GM12864 (cell line): ENCODE results near the gene SRP72.

Source experiments
- DNase-seq: peaks from one replicate; pipeline ENCODE4 v3.0.0-alpha.2; 2011; ENCODE audit warnings: low read depth
- H3K4me3 ChIP-seq: 2 replicates; pipeline ENCODE4 v1.5.1; 2011; ENCODE audit warnings: mild to moderate bottlenecking, low read depth, low read length, control low read depth
- CTCF ChIP-seq: IDR thresholded peaks from 2 replicates; pipeline ENCODE4 v1.5.1; 2011; ENCODE audit warnings: low read depth, mild to moderate bottlenecking, moderate library complexity, low read length, control low read depth, inconsistent platforms; ENCODE audit errors: missing control alignments

The SRP72 gene

DNA sequence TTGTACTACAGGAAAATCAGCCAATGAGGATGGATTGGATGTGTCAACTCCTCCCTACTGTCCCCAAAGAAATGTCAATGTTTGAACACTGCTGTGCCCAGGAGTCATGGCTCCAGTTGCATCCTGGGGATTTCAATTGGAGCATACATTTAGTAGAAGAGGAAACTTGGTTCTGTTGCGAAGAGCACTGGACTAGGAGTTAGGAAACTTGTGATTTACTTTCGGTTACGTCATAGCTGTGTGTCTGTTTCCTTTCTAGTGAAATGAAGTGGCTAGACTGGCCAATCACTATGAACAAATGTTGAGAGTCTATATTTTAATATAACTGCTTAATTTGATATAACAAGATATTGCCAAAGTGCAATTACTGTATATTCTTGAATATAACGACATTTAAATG lies 73.4 kb downstream of the SRP72 start:
- no peak for TF ChIP-seq CTCF
- no peak for DNase-seq
- H3K4me3 ChIP-seq = no peak overlapping the region

DNA sequence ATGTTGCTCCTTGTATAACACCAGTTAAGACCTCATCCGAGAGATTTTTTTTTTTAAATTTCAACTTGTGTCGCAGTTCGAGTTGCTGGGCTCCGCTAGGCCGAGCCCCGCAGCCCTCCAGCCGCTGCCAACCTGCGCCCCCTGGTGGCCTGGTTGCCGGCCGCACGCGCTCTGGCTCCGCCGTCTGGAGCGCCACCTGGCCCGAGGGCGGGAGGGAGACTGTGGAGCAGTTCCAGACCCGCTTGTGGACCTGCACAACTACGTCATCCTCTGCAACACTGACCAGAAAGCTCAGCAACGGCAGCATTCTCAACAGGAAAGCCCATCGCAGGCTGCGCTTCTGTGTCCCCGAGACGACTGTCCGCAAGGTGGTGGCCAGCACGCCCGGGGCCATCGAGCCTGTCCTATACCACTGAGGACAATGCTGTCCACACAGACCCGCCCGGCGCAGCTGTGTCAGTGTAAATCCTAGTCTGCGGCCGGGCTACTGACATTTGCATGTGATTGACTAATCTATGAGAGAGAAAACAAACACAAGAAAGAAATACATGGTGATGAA lies 77.2 kb downstream of the SRP72 start:
- DNase-seq = peak; percentile 27
- no peak overlapping the region for H3K4me3 ChIP-seq

DNA sequence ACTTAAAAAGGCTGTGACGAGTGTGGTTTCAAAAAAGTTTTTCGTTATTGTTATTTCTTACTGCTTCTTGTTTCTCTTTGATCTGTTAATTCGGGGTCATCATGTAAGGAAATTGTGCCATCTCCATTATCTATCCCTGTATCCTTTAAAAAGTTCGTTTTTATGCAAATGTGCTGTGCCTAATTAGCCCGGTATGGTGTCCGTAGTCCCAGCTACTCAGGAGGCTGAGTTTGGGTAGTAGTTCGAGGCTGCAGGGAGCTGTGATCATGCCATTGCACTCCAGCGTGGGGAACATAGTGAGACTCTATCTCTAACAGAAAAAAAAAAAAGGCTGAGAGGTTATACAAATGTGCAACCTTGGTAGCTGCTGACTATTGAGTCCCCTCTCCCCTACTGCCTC lies 83.2 kb downstream of the SRP72 start:
- TF ChIP-seq CTCF = no peak
- no peak for DNase-seq
- H3K4me3 ChIP-seq = no peak overlapping the region

More for the DNA sequence above, 77.2 kb downstream of the SRP72 start:
- TF ChIP-seq CTCF = peak; percentile 93

- DNase-seq = no peak
- no peak for TF ChIP-seq CTCF
- no peak overlapping the region for H3K4me3 ChIP-seq
Observed at GRCh38 chr4:56551516-56551915, 84.1 kb downstream of the SRP72 start.

- TF ChIP-seq CTCF = no peak
- DNase-seq = no peak
- H3K4me3 ChIP-seq = no peak overlapping the region
Observed at GRCh38 chr4:56552273-56552672, 84.9 kb downstream of the SRP72 start.
